Esophagus (tissue), 2 donors: Measurements from ENCODE around the gene UNC5B. TPM values are rescaled to one million over a fixed set of nuclear protein-coding genes. Genes with fewer than 3 reads are reported as not detected.

ENCODE experiments used
- H3K27ac ChIP-seq, 2 donors: one replicate each; pipeline ENCODE4 v1.5.1; 2013; ENCODE audit warnings: low read depth in 2 of 2, mild to moderate bottlenecking in 2 of 2, inconsistent platforms in 1 of 2, low read length in 1 of 2, moderate library complexity in 1 of 2
- H3K27me3 ChIP-seq, 2 donors: one replicate each; pipeline ENCODE4 v1.6.1; 2013; ENCODE audit warnings: low read length in 2 of 2, control low read depth in 1 of 2, mild to moderate bottlenecking in 1 of 2; ENCODE audit not compliant: insufficient read depth in 2 of 2, control insufficient read depth in 1 of 2
- H3K36me3 ChIP-seq, 2 donors: one replicate each; pipeline ENCODE4 v1.6.1; 2013; ENCODE audit warnings: low read length in 1 of 2; ENCODE audit not compliant: control insufficient read depth in 2 of 2, insufficient read depth in 2 of 2
- H3K4me1 ChIP-seq, 2 donors: one replicate each; pipeline ENCODE4 v1.6.1; 2013; ENCODE audit warnings: low read length in 1 of 2; ENCODE audit not compliant: control insufficient read depth in 2 of 2, insufficient read depth in 2 of 2
- H3K4me3 ChIP-seq, 2 donors: one replicate each; pipeline ENCODE4 v1.5.1; 2013; ENCODE audit warnings: low read length in 2 of 2, mild to moderate bottlenecking in 2 of 2, low read depth in 1 of 2, moderate library complexity in 1 of 2
- H3K9me3 ChIP-seq, 2 donors: one replicate each; pipeline ENCODE4 v1.6.1; 2013; ENCODE audit warnings: mild to moderate bottlenecking in 2 of 2, low read depth in 1 of 2, low read length in 1 of 2, moderate library complexity in 1 of 2; ENCODE audit not compliant: control insufficient read depth in 2 of 2, insufficient read depth in 1 of 2
- WGBS, 2 donors: extraction: QIAGEN DNeasy Blood & Tissue Kit; methylation state at CpG; one replicate each; pipeline ENCODE4 v1.1.7; 2013; 5-methylcytosine and 5-hydroxymethylcytosine counted together
- polyA plus RNA-seq, 2 donors: library from polyadenylated mRNA; stranded (reverse); fragments of 200-250 nt; gene quantifications; one replicate each; pipeline ENCODE4 v1.2.3, GENCODE V29; 2013
- donor health status: healthy with polysubstance abuse.
- donor health status: Bipolar disorder and iron deficiency.

The UNC5B gene
- polyA plus RNA-seq, 2 donors: 7.6 to 12.2 TPM

- H3K4me3 ChIP-seq: no peak overlapping the region
- no peaks in the 10 kb centered on the region for H3K27me3 ChIP-seq
- H3K9me3 ChIP-seq: no peaks in the 10 kb centered on the region
- WGBS, 2 donors: 79 to 88% methylated on average over 14 to 19 of the region's 19 CpGs
- no peak overlapping the region for H3K27ac ChIP-seq
- no peaks in the 10 kb centered on the region for H3K4me1 ChIP-seq
- H3K36me3 ChIP-seq: peaks cover 0 to 47% of the 10 kb centered on the region in 2 donors
Observed at GRCh38 chr10:71284544-71285179, 72.3 kb downstream of the UNC5B start.

GRCh38 chr10:71285180-71285545 lies 72.8 kb downstream of the UNC5B start:
- Histone ChIP-seq H3K27ac (no peak overlapping the region), H3K36me3 (peaks cover 0 to 44% of the 10 kb centered on the region in 2 donors), H3K4me3 (no peak overlapping the region), H3K27me3 (no peaks in the 10 kb centered on the region), H3K9me3 (no peaks in the 10 kb centered on the region), H3K4me1 (no peaks in the 10 kb centered on the region)
- 56 to 65% methylated on average over 11 of the region's 11 CpGs for WGBS, 2 donors

GRCh38 chr10:71285986-71286385 lies 73.6 kb downstream of the UNC5B start:
- Histone ChIP-seq H3K36me3 (peaks cover 0 to 42% of the 10 kb centered on the region in 2 donors), H3K4me3 (no peak overlapping the region), H3K27ac (no peak overlapping the region), H3K27me3 (no peaks in the 10 kb centered on the region), H3K4me1 (no peaks in the 10 kb centered on the region), H3K9me3 (no peaks in the 10 kb centered on the region)
- WGBS, 2 donors: 86 to 89% methylated on average over 4 of the region's 4 CpGs

GRCh38 chr10:71286521-71287294 lies 74.3 kb downstream of the UNC5B start:
- whole genome bisulfite sequencing, 2 donors: 89 to 91% methylated on average over 17 of the region's 17 CpGs
- Histone ChIP-seq H3K27me3 (no peaks in the 10 kb centered on the region), H3K4me3 (no peak overlapping the region), H3K27ac (no peak overlapping the region), H3K4me1 (no peaks in the 10 kb centered on the region), H3K9me3 (no peaks in the 10 kb centered on the region), H3K36me3 (peaks cover 0 to 47% of the 10 kb centered on the region in 2 donors)

- Histone ChIP-seq H3K9me3 (no peaks in the 10 kb centered on the region), H3K4me1 (no peaks in the 10 kb centered on the region), H3K27me3 (no peaks in the 10 kb centered on the region), H3K36me3 (peaks cover 0 to 47% of the 10 kb centered on the region in 2 donors), H3K4me3 (no peak overlapping the region), H3K27ac (no peak overlapping the region)
- 86 to 88% methylated on average over 14 of the region's 14 CpGs for whole genome bisulfite sequencing, 2 donors
Observed at GRCh38 chr10:71287456-71287855, 75.1 kb downstream of the UNC5B start.

GRCh38 chr10:71288461-71288860 lies 76.1 kb downstream of the UNC5B start:
- Histone ChIP-seq H3K27ac (no peak overlapping the region), H3K4me1 (peaks cover 4% of the 10 kb centered on the region in 2 donors), H3K36me3 (peaks cover 0 to 48% of the 10 kb centered on the region in 2 donors), H3K9me3 (no peaks in the 10 kb centered on the region), H3K4me3 (no peak overlapping the region), H3K27me3 (no peaks in the 10 kb centered on the region)
- 82 to 86% methylated on average over 15 of the region's 15 CpGs for WGBS, 2 donors

GRCh38 chr10:71289421-71290130 lies 77.2 kb downstream of the UNC5B start:
- no peaks in the 10 kb centered on the region for H3K9me3 ChIP-seq
- no peak overlapping the region for H3K4me3 ChIP-seq
- WGBS, 2 donors: 78 to 79% methylated on average over 12 of the region's 12 CpGs
- H3K27me3 ChIP-seq: no peaks in the 10 kb centered on the region
- peaks cover 4 to 9% of the 10 kb centered on the region in 2 donors for H3K4me1 ChIP-seq
- H3K36me3 ChIP-seq: peaks cover 0 to 45% of the 10 kb centered on the region in 2 donors
- H3K27ac ChIP-seq: no peak overlapping the region

- Histone ChIP-seq H3K9me3 (no peaks in the 10 kb centered on the region), H3K27ac (no peak overlapping the region), H3K36me3 (peaks cover 0 to 46% of the 10 kb centered on the region in 2 donors), H3K27me3 (no peaks in the 10 kb centered on the region), H3K4me1 (peaks cover 7 to 9% of the 10 kb centered on the region in 2 donors), H3K4me3 (no peak overlapping the region)
- WGBS, 2 donors: 74 to 94% methylated on average over 3 of the region's 3 CpGs
Observed at GRCh38 chr10:71290331-71290730, 78.0 kb downstream of the UNC5B start.

- no peak overlapping the region for H3K27ac ChIP-seq
- WGBS, 2 donors: 86 to 87% methylated on average over 26 of the region's 26 CpGs
- H3K36me3 ChIP-seq: peaks cover 0 to 45% of the 10 kb centered on the region in 2 donors
Observed at GRCh38 chr10:71290806-71291527, 78.6 kb downstream of the UNC5B start.

More at GRCh38 chr10:71290806-71291527, 78.6 kb downstream of the UNC5B start:
- Histone ChIP-seq H3K27me3 (no peaks in the 10 kb centered on the region), H3K9me3 (no peaks in the 10 kb centered on the region), H3K4me1 (peaks cover 7 to 11% of the 10 kb centered on the region in 2 donors), H3K4me3 (no peak overlapping the region)
